ENCODE measurements around the gene ISX. TPM values are rescaled to one million over a fixed set of nuclear protein-coding genes. Genes with fewer than 3 reads are reported as not detected.

The ISX gene
- total and polyA plus RNA-seq, 10 of the 15 experiments (the other 5 are each of a cell fraction or from before 2014, with no cell fraction given) = 0.05 to 0.66 (median 0.25) TPM

DNA sequence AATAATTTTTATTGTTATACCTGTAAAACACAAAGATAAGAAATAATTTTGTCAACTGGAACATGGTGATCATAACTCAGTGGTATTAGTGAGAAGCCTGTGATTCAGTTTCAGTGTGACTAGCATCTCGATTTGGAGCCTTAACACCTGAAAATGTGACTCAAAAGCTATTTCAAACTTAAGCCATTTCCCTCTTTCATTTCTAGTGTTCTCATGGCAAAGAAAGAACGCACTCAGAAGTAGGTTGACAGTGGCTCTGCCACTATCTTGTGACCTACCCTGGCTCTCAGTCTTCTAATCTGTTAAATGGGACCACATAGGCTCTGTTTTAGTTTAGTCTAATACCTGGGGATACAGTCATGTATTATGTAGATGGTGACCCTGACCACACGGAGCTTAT is 62.7 kb downstream of the ISX start (continued):
- TF ChIP-seq, protein P1, sequence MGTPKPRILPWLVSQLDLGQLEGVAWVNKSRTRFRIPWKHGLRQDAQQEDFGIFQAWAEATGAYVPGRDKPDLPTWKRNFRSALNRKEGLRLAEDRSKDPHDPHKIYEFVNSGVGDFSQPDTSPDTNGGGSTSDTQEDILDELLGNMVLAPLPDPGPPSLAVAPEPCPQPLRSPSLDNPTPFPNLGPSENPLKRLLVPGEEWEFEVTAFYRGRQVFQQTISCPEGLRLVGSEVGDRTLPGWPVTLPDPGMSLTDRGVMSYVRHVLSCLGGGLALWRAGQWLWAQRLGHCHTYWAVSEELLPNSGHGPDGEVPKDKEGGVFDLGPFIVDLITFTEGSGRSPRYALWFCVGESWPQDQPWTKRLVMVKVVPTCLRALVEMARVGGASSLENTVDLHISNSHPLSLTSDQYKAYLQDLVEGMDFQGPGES (IDR thresholded peaks at IDR 0.05) = no peak
- TF ChIP-seq, protein P2, sequence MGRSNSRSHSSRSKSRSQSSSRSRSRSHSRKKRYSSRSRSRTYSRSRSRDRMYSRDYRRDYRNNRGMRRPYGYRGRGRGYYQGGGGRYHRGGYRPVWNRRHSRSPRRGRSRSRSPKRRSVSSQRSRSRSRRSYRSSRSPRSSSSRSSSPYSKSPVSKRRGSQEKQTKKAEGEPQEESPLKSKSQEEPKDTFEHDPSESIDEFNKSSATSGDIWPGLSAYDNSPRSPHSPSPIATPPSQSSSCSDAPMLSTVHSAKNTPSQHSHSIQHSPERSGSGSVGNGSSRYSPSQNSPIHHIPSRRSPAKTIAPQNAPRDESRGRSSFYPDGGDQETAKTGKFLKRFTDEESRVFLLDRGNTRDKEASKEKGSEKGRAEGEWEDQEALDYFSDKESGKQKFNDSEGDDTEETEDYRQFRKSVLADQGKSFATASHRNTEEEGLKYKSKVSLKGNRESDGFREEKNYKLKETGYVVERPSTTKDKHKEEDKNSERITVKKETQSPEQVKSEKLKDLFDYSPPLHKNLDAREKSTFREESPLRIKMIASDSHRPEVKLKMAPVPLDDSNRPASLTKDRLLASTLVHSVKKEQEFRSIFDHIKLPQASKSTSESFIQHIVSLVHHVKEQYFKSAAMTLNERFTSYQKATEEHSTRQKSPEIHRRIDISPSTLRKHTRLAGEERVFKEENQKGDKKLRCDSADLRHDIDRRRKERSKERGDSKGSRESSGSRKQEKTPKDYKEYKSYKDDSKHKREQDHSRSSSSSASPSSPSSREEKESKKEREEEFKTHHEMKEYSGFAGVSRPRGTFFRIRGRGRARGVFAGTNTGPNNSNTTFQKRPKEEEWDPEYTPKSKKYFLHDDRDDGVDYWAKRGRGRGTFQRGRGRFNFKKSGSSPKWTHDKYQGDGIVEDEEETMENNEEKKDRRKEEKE (IDR thresholded peaks at IDR 0.05) = no peak
- TF ChIP-seq TBL1XR1 (IDR thresholded peaks at IDR 0.05; ENCODE audit: low read depth, low read length) (peak; percentile 54; the same call in 1 of the 2 replicates), BHLHE40 (IDR thresholded peaks at IDR 0.05; ENCODE audit: borderline replicate concordance in 1 of 2, low read depth in 2 of 2, low read length in 1 of 2) (peak; percentile 60 to 75; a peak in 3 of 4 replicates), ZNF384 (IDR thresholded peaks at IDR 0.05; ENCODE audit: borderline replicate concordance, low read depth, low read length) (no peak), RB1 (IDR thresholded peaks at IDR 0.05; ENCODE audit: borderline replicate concordance) (no peak), JUND (IDR thresholded peaks at IDR 0.05; ENCODE audit: low read depth, low read length) (peak; percentile 56; the same call in 1 of the 2 replicates), SMAD1 (IDR thresholded peaks at IDR 0.05; ENCODE audit: low read depth, partially characterized antibody) (no peak), CHD2 (IDR thresholded peaks at IDR 0.05; ENCODE audit: borderline replicate concordance, low read depth, low read length) (peak; percentile 53; the same call in 1 of the 2 replicates), ZZZ3 (IDR thresholded peaks at IDR 0.05; ENCODE audit: control insufficient read depth, insufficient read length, low read depth) (no peak), SIX5 (IDR thresholded peaks at IDR 0.05; ENCODE audit: low read depth, low read length, severe bottlenecking) (no peak), TCF7 (IDR thresholded peaks at IDR 0.05; ENCODE audit: borderline replicate concordance) (peak; percentile 29; the same call in 1 of the 2 replicates), SP1 (IDR thresholded peaks at IDR 0.05; ENCODE audit: low read depth, low read length) (peak; percentile 42), TCF12 (IDR thresholded peaks at IDR 0.05; ENCODE audit: low read depth, low read length) (peak; percentile 66; the same call in 1 of the 2 replicates)
- TF ChIP-seq, protein P3, sequence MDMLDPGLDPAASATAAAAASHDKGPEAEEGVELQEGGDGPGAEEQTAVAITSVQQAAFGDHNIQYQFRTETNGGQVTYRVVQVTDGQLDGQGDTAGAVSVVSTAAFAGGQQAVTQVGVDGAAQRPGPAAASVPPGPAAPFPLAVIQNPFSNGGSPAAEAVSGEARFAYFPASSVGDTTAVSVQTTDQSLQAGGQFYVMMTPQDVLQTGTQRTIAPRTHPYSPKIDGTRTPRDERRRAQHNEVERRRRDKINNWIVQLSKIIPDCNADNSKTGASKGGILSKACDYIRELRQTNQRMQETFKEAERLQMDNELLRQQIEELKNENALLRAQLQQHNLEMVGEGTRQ (IDR thresholded peaks at IDR 0.05; ENCODE audit: borderline replicate concordance, low read depth, low read length) = no peak
- TF ChIP-seq, protein P4, sequence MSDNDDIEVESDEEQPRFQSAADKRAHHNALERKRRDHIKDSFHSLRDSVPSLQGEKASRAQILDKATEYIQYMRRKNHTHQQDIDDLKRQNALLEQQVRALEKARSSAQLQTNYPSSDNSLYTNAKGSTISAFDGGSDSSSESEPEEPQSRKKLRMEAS (IDR thresholded peaks at IDR 0.05; ENCODE audit: low read depth, low read length) = no peak
- TF ChIP-seq, protein P5, sequence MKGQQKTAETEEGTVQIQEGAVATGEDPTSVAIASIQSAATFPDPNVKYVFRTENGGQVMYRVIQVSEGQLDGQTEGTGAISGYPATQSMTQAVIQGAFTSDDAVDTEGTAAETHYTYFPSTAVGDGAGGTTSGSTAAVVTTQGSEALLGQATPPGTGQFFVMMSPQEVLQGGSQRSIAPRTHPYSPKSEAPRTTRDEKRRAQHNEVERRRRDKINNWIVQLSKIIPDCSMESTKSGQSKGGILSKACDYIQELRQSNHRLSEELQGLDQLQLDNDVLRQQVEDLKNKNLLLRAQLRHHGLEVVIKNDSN (IDR thresholded peaks at IDR 0.05; ENCODE audit: borderline replicate concordance, extremely low read length, insufficient read depth, low read depth, low read length) = no peak
- TF ChIP-seq, protein P6, sequence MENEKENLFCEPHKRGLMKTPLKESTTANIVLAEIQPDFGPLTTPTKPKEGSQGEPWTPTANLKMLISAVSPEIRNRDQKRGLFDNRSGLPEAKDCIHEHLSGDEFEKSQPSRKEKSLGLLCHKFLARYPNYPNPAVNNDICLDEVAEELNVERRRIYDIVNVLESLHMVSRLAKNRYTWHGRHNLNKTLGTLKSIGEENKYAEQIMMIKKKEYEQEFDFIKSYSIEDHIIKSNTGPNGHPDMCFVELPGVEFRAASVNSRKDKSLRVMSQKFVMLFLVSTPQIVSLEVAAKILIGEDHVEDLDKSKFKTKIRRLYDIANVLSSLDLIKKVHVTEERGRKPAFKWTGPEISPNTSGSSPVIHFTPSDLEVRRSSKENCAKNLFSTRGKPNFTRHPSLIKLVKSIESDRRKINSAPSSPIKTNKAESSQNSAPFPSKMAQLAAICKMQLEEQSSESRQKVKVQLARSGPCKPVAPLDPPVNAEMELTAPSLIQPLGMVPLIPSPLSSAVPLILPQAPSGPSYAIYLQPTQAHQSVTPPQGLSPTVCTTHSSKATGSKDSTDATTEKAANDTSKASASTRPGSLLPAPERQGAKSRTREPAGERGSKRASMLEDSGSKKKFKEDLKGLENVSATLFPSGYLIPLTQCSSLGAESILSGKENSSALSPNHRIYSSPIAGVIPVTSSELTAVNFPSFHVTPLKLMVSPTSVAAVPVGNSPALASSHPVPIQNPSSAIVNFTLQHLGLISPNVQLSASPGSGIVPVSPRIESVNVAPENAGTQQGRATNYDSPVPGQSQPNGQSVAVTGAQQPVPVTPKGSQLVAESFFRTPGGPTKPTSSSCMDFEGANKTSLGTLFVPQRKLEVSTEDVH (IDR thresholded peaks at IDR 0.05; ENCODE audit: low read depth, partially characterized antibody) = no peak

All from GM12878 (cell line).